Neural cell (in vitro differentiated cells): ENCODE results near the gene LPP. TPM values are rescaled to one million over a fixed set of nuclear protein-coding genes. Genes with fewer than 3 reads are reported as not detected.

Experiments used
- H2AFZ ChIP-seq: fragments of 200-600, 300-800 bp; sonication (generic), shearing (Covaris generic); 2 replicates; pipeline ENCODE4 v1.6.0; 2014; ENCODE audit warnings: low read depth, mild to moderate bottlenecking, antibody characterized with exemption, low read length, moderate library complexity
- H3F3A ChIP-seq: fragments of 200-600 bp; shearing (Covaris generic); 2 replicates; pipeline ENCODE4 v1.6.1; 2016; ENCODE audit warnings: mild to moderate bottlenecking, moderate library complexity, mixed read lengths, antibody characterized with exemption, low read length; ENCODE audit not compliant: insufficient read depth, poor library complexity, severe bottlenecking
- H3K27ac ChIP-seq: fragments of 200-600, 300-800 bp; sonication (generic), shearing (Covaris generic); 2 replicates; pipeline ENCODE4 v1.5.1; 2014; ENCODE audit warnings: mild to moderate bottlenecking, low read length, moderate library complexity
- H3K27me3 ChIP-seq: fragments of 300-800, 200-600 bp; sonication (generic), shearing (Covaris generic); 2 replicates; pipeline ENCODE4 v1.6.0; 2014; ENCODE audit warnings: mild to moderate bottlenecking, low read depth, low read length, moderate library complexity; ENCODE audit not compliant: insufficient read depth
- H3K36me3 ChIP-seq: fragments of 300-800, 200-600 bp; sonication (generic), shearing (Covaris generic); 2 replicates; pipeline ENCODE4 v1.5.1; 2014; ENCODE audit warnings: mild to moderate bottlenecking, antibody characterized with exemption, low read length, moderate library complexity; ENCODE audit not compliant: insufficient read depth
- H3K4me2 ChIP-seq: fragments of 300-800, 200-600 bp; sonication (generic), shearing (Covaris generic); 2 replicates; pipeline ENCODE4 v1.6.0; 2014; ENCODE audit warnings: mild to moderate bottlenecking, low read length
- H3K4me3 ChIP-seq: fragments of 300-800, 200-600 bp; sonication (generic), shearing (Covaris generic); 2 replicates; pipeline ENCODE4 v1.5.1; 2014; ENCODE audit warnings: mild to moderate bottlenecking, low read length, moderate library complexity
- H3K79me2 ChIP-seq: fragments of 200-600 bp; shearing (Covaris generic); replicated peaks from 2 replicates; pipeline ENCODE4 v1.6.0; 2014; ENCODE audit warnings: mild to moderate bottlenecking, low read length, moderate library complexity; ENCODE audit not compliant: insufficient read depth
- H3K9ac ChIP-seq: fragments of 300-800, 200-600 bp; sonication (generic), shearing (Covaris generic); 2 replicates; pipeline ENCODE4 v1.6.1; 2016; ENCODE audit warnings: mild to moderate bottlenecking, low read length, mixed read lengths
- H3K9me2 ChIP-seq: fragments of 200-600 bp; shearing (Covaris generic); 2 replicates; pipeline ENCODE4 v1.6.1; 2016; ENCODE audit warnings: mild to moderate bottlenecking, low read length, mixed read lengths; ENCODE audit not compliant: insufficient read depth
- H3K9me3 ChIP-seq: fragments of 200-600, 300-800 bp; sonication (generic), shearing (Covaris generic); 2 replicates; pipeline ENCODE4 v1.6.1; 2016; ENCODE audit warnings: mild to moderate bottlenecking, mixed run types, low read length, moderate library complexity, mixed read lengths
- H4K20me1 ChIP-seq: fragments of 200-600 bp; shearing (Covaris generic); 2 replicates; pipeline ENCODE4 v1.6.1; 2016; ENCODE audit warnings: mild to moderate bottlenecking, mixed run types; ENCODE audit not compliant: insufficient read depth
- CTCF ChIP-seq: fragments of 450-650 bp; IDR thresholded peaks from 2 replicates; pipeline ENCODE4 v1.5.1; 2014; ENCODE audit warnings: antibody characterized with exemption, mild to moderate bottlenecking, moderate library complexity; ENCODE audit not compliant: poor library complexity, severe bottlenecking
- EP300 ChIP-seq: fragments of 450-650 bp; conservative IDR thresholded peaks from 2 replicates; pipeline ENCODE4 v1.6.1; 2014; ENCODE audit warnings: antibody characterized with exemption, mild to moderate bottlenecking, moderate library complexity; ENCODE audit not compliant: poor library complexity, severe bottlenecking
- EZH2 ChIP-seq: fragments of 200-600, 300-800 bp; shearing (Covaris generic), sonication (generic); IDR thresholded peaks from 2 replicates; pipeline ENCODE4 v1.6.1; 2014; ENCODE audit warnings: antibody characterized with exemption, low read length, borderline replicate concordance, mild to moderate bottlenecking; ENCODE audit not compliant: insufficient read depth, poor library complexity, severe bottlenecking
- MXI1 ChIP-seq: fragments of 450-650 bp; conservative IDR thresholded peaks from 2 replicates; pipeline ENCODE4 v1.6.1; 2014; ENCODE audit warnings: antibody characterized with exemption, mild to moderate bottlenecking; ENCODE audit not compliant: poor library complexity, severe bottlenecking
- POLR2AphosphoS5 ChIP-seq: IDR thresholded peaks from 2 replicates; pipeline ENCODE4 v1.6.1; 2012
- RAD21 ChIP-seq: fragments of 450-650 bp; conservative IDR thresholded peaks from 2 replicates; pipeline ENCODE4 v1.6.1; 2014; ENCODE audit warnings: antibody characterized with exemption, mild to moderate bottlenecking, moderate library complexity
- REST ChIP-seq: IDR thresholded peaks from 2 replicates; pipeline ENCODE4 v1.6.1; 2012; ENCODE audit warnings: borderline replicate concordance
- SMC3 ChIP-seq: fragments of 450-650 bp; conservative IDR thresholded peaks from 2 replicates; pipeline ENCODE4 v1.6.1; 2014; ENCODE audit warnings: antibody characterized with exemption, mild to moderate bottlenecking, moderate library complexity; ENCODE audit not compliant: poor library complexity
- TAF1 ChIP-seq: IDR thresholded peaks from 2 replicates; pipeline ENCODE4 v1.6.1; 2012; ENCODE audit warnings: low read depth
- polyA plus RNA-seq: library from polyadenylated mRNA; depleted of rRNA; stranded (reverse); fragments of >200 nt; gene quantifications from 2 replicates; pipeline ENCODE4 v1.2.3, GENCODE V29; 2014

The LPP gene
- polyA plus RNA-seq, 1 donor from 2014 or later, result 3.0 TPM

- H3K27me3 ChIP-seq, result no peaks in the 10 kb centered on the region
- H3K9me2 ChIP-seq, result no peaks in the 10 kb centered on the region
Measured at GRCh38 chr3:188390775-188391443, 237.0 kb downstream of the LPP start.

GRCh38 chr3:188391592-188391991, 237.6 kb downstream of the LPP start:
- no peaks in the 10 kb centered on the region for H3F3A ChIP-seq
- no peaks in the 10 kb centered on the region for H3K9me3 ChIP-seq
- no peak overlapping the region for H2AFZ ChIP-seq
- H3K9ac ChIP-seq, result no peak overlapping the region
- no peak overlapping the region for H3K4me2 ChIP-seq
- H4K20me1 ChIP-seq, result no peaks in the 10 kb centered on the region
- no peak overlapping the region for H3K4me3 ChIP-seq
- H3K27me3 ChIP-seq, result no peaks in the 10 kb centered on the region
- no peak overlapping the region for H3K27ac ChIP-seq
- no peaks in the 10 kb centered on the region for H3K36me3 ChIP-seq
- no peak for TF ChIP-seq SMC3
- no peak for TF ChIP-seq CTCF
- TF ChIP-seq RAD21, result no peak
- TF ChIP-seq EZH2, result no peak
- TF ChIP-seq TAF1, result no peak
- TF ChIP-seq MXI1, result no peak
- TF ChIP-seq EP300, result no peak
- no peaks in the 10 kb centered on the region for H3K79me2 ChIP-seq
- no peaks in the 10 kb centered on the region for H3K9me2 ChIP-seq

More at GRCh38 chr3:188390775-188391443, 237.0 kb downstream of the LPP start:
- Histone ChIP-seq H3F3A (no peaks in the 10 kb centered on the region), H3K4me2 (no peak overlapping the region), H3K27ac (no peak overlapping the region), H3K79me2 (no peaks in the 10 kb centered on the region), H3K36me3 (no peaks in the 10 kb centered on the region), H2AFZ (no peak overlapping the region), H3K4me3 (no peak overlapping the region), H3K9me3 (no peaks in the 10 kb centered on the region), H4K20me1 (no peaks in the 10 kb centered on the region), H3K9ac (no peak overlapping the region)
- TF ChIP-seq RAD21 (no peak), SMC3 (no peak), EP300 (no peak), CTCF (no peak), MXI1 (no peak), REST (no peak), EZH2 (no peak), TAF1 (no peak), POLR2AphosphoS5 (no peak)
